GM12878 (cell line): ENCODE data around the gene PDE11A. TPM values are rescaled to one million over a fixed set of nuclear protein-coding genes. Genes with fewer than 3 reads are reported as not detected.

Experiments
- CBX3 ChIP-seq: fragments of 200-600 bp; sonication (generic); IDR thresholded peaks from 2 replicates; pipeline ENCODE4 v1.6.1; 2016; ENCODE audit warnings: low read depth, borderline replicate concordance
- EP300 ChIP-seq, 2 experiments: fragments of 150-350 bp in 1 of 2; IDR thresholded peaks; 2 replicates each; pipeline ENCODE4 v1.6.1; 2011 to 2012; ENCODE audit warnings: low read depth in 2 of 2, low read length in 2 of 2, borderline replicate concordance in 1 of 2, improper control_type of control experiment in 1 of 2, inconsistent platforms in 1 of 2; ENCODE audit not compliant: control insufficient read depth in 1 of 2
- HDAC2 ChIP-seq: fragments of 200-600 bp; sonication (generic); IDR thresholded peaks from 2 replicates; pipeline ENCODE4 v1.6.1; 2017
- HSF1 ChIP-seq: fragments of 150-350 bp; IDR thresholded peaks from 2 replicates; pipeline ENCODE4 v1.6.1; 2014; ENCODE audit warnings: mild to moderate bottlenecking, low read depth, low read length
- KDM1A ChIP-seq: fragments of 200-600 bp; sonication (generic); IDR thresholded peaks from 2 replicates; pipeline ENCODE4 v1.6.1; 2016; ENCODE audit warnings: borderline replicate concordance
- MYC ChIP-seq: IDR thresholded peaks from 2 replicates; pipeline ENCODE4 v1.6.1; 2011; ENCODE audit warnings: mild to moderate bottlenecking, low read length, moderate library complexity, inconsistent platforms; ENCODE audit not compliant: insufficient read depth, insufficient replicate concordance, insufficient read length, severe bottlenecking
- NBN ChIP-seq: fragments of 450-650 bp; IDR thresholded peaks from 2 replicates; pipeline ENCODE4 v1.6.1; 2016
- NR2C2 ChIP-seq: IDR thresholded peaks from 2 replicates; pipeline ENCODE4 v1.6.1; 2011; ENCODE audit warnings: borderline replicate concordance, low read depth; ENCODE audit not compliant: control insufficient read depth, insufficient read length
- SMC3 ChIP-seq: IDR thresholded peaks from 2 replicates; pipeline ENCODE4 v1.6.1; 2011; ENCODE audit warnings: low read length, improper control_type of control experiment, borderline replicate concordance
- SREBF2 ChIP-seq: IDR thresholded peaks from 2 replicates; pipeline ENCODE4 v1.6.1; 2012; ENCODE audit warnings: mild to moderate bottlenecking, low read length
- TAF1 ChIP-seq: IDR thresholded peaks from 2 replicates; pipeline ENCODE4 v1.6.1; 2011; ENCODE audit warnings: mild to moderate bottlenecking, low read depth, low read length, borderline replicate concordance
- TCF3 ChIP-seq: IDR thresholded peaks from 2 replicates; pipeline ENCODE4 v1.6.1; 2012; ENCODE audit warnings: low read depth, mild to moderate bottlenecking, low read length, borderline replicate concordance; ENCODE audit not compliant: insufficient read depth
- YY1 ChIP-seq: IDR thresholded peaks from 2 replicates; pipeline ENCODE4 v1.6.1; 2011; ENCODE audit warnings: low read depth, mild to moderate bottlenecking, low read length
- ZNF592 ChIP-seq: fragments of 450-650 bp; IDR thresholded peaks from 2 replicates; pipeline ENCODE4 v1.6.1; 2017; ENCODE audit warnings: mild to moderate bottlenecking, moderate library complexity
- ZNF687 ChIP-seq: fragments of 450-650 bp; IDR thresholded peaks from 2 replicates; pipeline ENCODE4 v1.6.1; 2017; ENCODE audit warnings: mild to moderate bottlenecking, moderate library complexity
- polyA plus RNA-seq, 11 experiments: library from polyadenylated mRNA; depleted of rRNA in 4 of 11; unstranded in 6 of 11; stranded (reverse) in 5 of 11; fragments of >200 nt; fragmentation: Nextera tagmentation in 4 of 11; fragmentation: Illumina TruSeq in 1 of 11; extraction: Ambion mirVana in 4 of 11; extraction: Trizol in 1 of 11; gene quantifications; 1 replicate in 1 of 11; 2 replicates in 10 of 11; pipeline versions ENCODE4 v1.2.1 to v1.2.3, GENCODE V29; 2011 to 2016; ENCODE audit warnings: inconsistent platforms in 2 of 11, missing spikeins in 2 of 11, low read depth in 1 of 11
- total RNA-seq, 4 experiments: library from RNA; depleted of rRNA in 3 of 4; stranded (reverse); fragments of >200 nt in 3 of 4; fragmentation: Illumina TruSeq in 1 of 4; extraction: Trizol in 1 of 4; gene quantifications; 2 replicates each; pipeline versions ENCODE4 v1.2.1 to v1.2.3, GENCODE V29; 2013 to 2021
- TF ChIP-seq, protein P1 (sequence below): fragments of 150-350 bp; IDR thresholded peaks from 2 replicates; pipeline ENCODE4 v1.6.1; 2016; ENCODE audit warnings: low read depth, low read length

Gene PDE11A
- total and polyA plus RNA-seq, 10 of the 15 experiments (the other 5 are each of a cell fraction or from before 2014, with no cell fraction given): 0.01 to 0.17 (median 0.06) TPM; not detected in 5

DNA sequence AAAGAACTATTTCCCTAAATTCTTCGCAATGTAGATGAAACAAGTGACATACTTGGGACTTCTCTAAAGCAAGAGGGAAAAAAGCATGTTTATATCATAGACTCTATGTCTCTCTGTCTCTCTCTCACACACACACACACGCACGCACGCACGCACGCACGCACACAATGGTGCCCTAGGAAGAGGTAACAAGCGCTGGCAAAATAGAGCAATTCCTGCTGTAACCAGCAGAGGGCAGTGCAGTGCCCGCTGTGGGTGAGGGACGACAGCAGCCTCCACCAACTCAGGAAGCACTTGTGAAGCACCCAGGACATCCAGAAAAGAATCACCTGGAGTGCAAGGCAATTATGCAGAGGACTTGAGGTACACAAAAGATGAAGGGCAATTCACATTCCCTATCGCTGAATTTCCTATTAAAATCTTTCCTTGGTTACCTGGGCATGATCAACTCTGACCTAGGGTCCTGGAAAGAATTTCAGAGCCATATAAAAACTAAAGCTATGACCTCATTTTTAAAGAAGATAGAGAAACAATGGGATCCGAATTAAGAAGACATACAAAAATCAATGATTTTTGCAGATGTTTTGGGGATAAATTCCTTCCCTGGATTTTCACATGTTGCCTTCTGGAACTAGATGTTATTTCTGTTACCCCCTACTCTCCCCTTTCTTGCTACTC, 166.4 kb downstream of the PDE11A start (continued):
- TF ChIP-seq YY1: 0 out of 2 replicates have a peak, but pooled peaks have one; percentile 57
- TF ChIP-seq NBN: no peak
- TF ChIP-seq SREBF2: no peak
- TF ChIP-seq HDAC2: no peak
- TF ChIP-seq, protein P1, sequence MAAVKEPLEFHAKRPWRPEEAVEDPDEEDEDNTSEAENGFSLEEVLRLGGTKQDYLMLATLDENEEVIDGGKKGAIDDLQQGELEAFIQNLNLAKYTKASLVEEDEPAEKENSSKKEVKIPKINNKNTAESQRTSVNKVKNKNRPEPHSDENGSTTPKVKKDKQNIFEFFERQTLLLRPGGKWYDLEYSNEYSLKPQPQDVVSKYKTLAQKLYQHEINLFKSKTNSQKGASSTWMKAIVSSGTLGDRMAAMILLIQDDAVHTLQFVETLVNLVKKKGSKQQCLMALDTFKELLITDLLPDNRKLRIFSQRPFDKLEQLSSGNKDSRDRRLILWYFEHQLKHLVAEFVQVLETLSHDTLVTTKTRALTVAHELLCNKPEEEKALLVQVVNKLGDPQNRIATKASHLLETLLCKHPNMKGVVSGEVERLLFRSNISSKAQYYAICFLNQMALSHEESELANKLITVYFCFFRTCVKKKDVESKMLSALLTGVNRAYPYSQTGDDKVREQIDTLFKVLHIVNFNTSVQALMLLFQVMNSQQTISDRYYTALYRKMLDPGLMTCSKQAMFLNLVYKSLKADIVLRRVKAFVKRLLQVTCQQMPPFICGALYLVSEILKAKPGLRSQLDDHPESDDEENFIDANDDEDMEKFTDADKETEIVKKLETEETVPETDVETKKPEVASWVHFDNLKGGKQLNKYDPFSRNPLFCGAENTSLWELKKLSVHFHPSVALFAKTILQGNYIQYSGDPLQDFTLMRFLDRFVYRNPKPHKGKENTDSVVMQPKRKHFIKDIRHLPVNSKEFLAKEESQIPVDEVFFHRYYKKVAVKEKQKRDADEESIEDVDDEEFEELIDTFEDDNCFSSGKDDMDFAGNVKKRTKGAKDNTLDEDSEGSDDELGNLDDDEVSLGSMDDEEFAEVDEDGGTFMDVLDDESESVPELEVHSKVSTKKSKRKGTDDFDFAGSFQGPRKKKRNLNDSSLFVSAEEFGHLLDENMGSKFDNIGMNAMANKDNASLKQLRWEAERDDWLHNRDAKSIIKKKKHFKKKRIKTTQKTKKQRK: no peak
- TF ChIP-seq MYC: no peak
- no peak for TF ChIP-seq TAF1
- no peak for TF ChIP-seq CBX3
- TF ChIP-seq HSF1: no peak
- no peak for TF ChIP-seq SMC3
- no peak for TF ChIP-seq TCF3
- TF ChIP-seq NR2C2: no peak
- no peak for TF ChIP-seq EP300 (IDR thresholded peaks at IDR 0.05; ENCODE audit: borderline replicate concordance in 1 of 2, control insufficient read depth in 1 of 2, low read depth in 2 of 2, low read length in 2 of 2)
- no peak for TF ChIP-seq ZNF687
- no peak for TF ChIP-seq KDM1A
- TF ChIP-seq ZNF592: no peak
